Body of pancreas (tissue), 4 donors: ENCODE measurements around the gene SLC6A17. TPM values are rescaled to one million over a fixed set of nuclear protein-coding genes. Genes with fewer than 3 reads are reported as not detected.

Experiments
- ATAC-seq: fragments of 150-250 bp; one replicate; pipeline ENCODE4 v1.9.1; 2016
- DNase-seq, 4 donors: peaks; one replicate each; pipeline ENCODE4 v3.0.0-alpha.2; 2019
- H3K27ac ChIP-seq, 4 donors: fragments of 200-600 bp; sonication (generic); 1 replicate in 3 of 4; 2 replicates in 1 of 4; pipeline versions ENCODE4 v1.5.1 to v1.6.1; 2016 to 2019; ENCODE audit warnings: mild to moderate bottlenecking in 1 of 4, mixed read lengths in 1 of 4, moderate library complexity in 1 of 4
- H3K27me3 ChIP-seq, 2 donors: fragments of 200-600 bp; sonication (generic); one replicate each; pipeline ENCODE4 v1.6.0; 2016; ENCODE audit warnings: mild to moderate bottlenecking in 1 of 2
- H3K36me3 ChIP-seq, 2 donors: fragments of 200-600 bp; sonication (generic); replicated peaks in 1 of 2; 2 replicates each; pipeline ENCODE4 v1.5.1; 2016; ENCODE audit warnings: low read depth in 2 of 2; ENCODE audit not compliant: insufficient read depth in 1 of 2
- H3K4me1 ChIP-seq: fragments of 200-600 bp; sonication (generic); one replicate; pipeline ENCODE4 v1.6.0; 2016
- H3K4me3 ChIP-seq, 2 donors: fragments of 200-600 bp; sonication (generic); 1 replicate in 1 of 2; 2 replicates in 1 of 2; pipeline ENCODE4 v1.5.1; 2016 to 2019
- H3K9me3 ChIP-seq, 3 donors: fragments of 200-600 bp; sonication (generic); 1 replicate in 2 of 3; 2 replicates in 1 of 3; pipeline ENCODE4 v1.5.1; 2016
- POLR2A ChIP-seq, 3 donors: fragments of 450-650 bp; IDR thresholded peaks; one replicate each; pipeline ENCODE4 v1.6.1; 2016; ENCODE audit warnings: antibody characterized with exemption in 3 of 3, mild to moderate bottlenecking in 2 of 3
- WGBS, 2 donors: methylation state at CpG; one replicate each; pipeline ENCODE4 v1.1.5; 2017; 5-methylcytosine and 5-hydroxymethylcytosine counted together
- intact Hi-C: fragments of 100-400 bp; cut with DNase I; formaldehyde crosslinking; loops from one replicate; pipeline ENCODE4 v1.15.1; 2023
- total RNA-seq, 2 donors: library from RNA; depleted of rRNA; stranded (reverse); fragments of >200 nt; gene quantifications; one replicate each; pipeline ENCODE4 v1.1.0, GENCODE V29; 2016
- TF ChIP-seq, protein P1 (sequence below), 7 experiments: fragments of 450-650 bp in 4 of 7; fragments of 200-600 bp in 3 of 7; sonication (generic) in 3 of 7; IDR thresholded peaks; one replicate each; pipeline ENCODE4 v1.5.1; 2016 to 2019; ENCODE audit warnings: antibody characterized with exemption in 7 of 7

SLC6A17 gene
- total RNA-seq, 2 donors from 2014 or later, result 0.52 to 0.99 TPM

DNA sequence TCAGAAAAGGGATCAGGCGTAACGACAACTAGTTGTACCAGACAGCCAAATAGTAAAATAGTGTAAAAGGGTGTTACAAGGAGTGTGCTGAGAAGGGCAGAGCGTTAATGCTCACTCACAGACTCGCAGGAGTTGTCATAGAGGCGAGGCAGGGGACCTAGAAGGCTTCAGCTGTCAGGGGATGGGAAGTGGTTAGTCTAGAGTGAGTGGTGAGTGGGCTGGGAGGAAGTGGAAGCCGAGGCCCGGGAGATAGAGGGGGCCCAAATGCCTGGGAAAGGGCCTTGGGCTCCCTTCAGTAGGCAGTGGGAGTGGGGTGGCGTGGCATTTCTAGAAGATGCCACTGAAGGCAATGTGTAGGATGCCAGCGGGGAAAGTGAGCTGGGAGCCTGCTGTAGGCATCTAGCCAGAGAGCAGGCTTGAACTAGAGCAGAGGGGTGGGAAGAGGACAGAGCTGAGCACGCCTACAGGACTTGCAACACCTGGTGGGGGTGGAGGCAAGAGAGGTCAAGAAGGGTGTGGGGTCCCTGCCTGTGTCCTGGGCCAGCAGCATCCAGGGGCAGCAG, 10.3 kb downstream of the SLC6A17 start:
- H3K9me3 ChIP-seq, result no peaks in the 10 kb centered on the region
- TF ChIP-seq, protein P1, sequence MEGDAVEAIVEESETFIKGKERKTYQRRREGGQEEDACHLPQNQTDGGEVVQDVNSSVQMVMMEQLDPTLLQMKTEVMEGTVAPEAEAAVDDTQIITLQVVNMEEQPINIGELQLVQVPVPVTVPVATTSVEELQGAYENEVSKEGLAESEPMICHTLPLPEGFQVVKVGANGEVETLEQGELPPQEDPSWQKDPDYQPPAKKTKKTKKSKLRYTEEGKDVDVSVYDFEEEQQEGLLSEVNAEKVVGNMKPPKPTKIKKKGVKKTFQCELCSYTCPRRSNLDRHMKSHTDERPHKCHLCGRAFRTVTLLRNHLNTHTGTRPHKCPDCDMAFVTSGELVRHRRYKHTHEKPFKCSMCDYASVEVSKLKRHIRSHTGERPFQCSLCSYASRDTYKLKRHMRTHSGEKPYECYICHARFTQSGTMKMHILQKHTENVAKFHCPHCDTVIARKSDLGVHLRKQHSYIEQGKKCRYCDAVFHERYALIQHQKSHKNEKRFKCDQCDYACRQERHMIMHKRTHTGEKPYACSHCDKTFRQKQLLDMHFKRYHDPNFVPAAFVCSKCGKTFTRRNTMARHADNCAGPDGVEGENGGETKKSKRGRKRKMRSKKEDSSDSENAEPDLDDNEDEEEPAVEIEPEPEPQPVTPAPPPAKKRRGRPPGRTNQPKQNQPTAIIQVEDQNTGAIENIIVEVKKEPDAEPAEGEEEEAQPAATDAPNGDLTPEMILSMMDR (IDR thresholded peaks at IDR 0.05), result no peak
- no peaks in the 10 kb centered on the region for H3K4me1 ChIP-seq
- DNase-seq (no peak), ATAC-seq (no peak)
- H3K27me3 ChIP-seq, result no peaks in the 10 kb centered on the region
- intact Hi-C loops, result no loop called here
- H3K27ac ChIP-seq, result no peak overlapping the region
- H3K4me3 ChIP-seq, result no peak overlapping the region
- no peaks in the 10 kb centered on the region for H3K36me3 ChIP-seq
- WGBS, 2 donors, result 54 to 55% methylated on average over 10 of the region's 10 CpGs

DNA sequence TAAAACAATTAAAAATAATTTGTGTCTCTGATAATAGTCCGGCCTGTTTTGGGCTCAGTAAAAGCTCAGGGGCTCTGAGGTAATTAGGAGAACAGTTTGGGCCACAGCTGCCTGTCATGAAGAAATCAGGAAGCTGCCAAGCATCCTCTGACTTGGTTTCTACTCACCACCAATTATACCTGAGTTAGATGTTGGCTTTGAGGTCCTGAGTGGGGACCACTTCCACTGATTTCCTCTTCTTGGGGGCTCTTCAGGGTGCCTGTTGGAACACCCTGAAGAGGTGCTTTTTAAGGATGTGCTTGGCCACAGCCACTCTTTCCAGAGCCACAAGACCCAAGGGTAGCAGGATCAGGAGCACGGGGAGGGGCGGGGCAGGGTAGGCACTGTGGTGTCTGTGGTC, 10.9 kb downstream of the SLC6A17 start:
- whole genome bisulfite sequencing, 2 donors, result 62 to 86% methylated on average over 2 to 3 of the region's 3 CpGs
- DNase-seq (no peak), ATAC-seq (no peak)
- no peak for TF ChIP-seq POLR2A (IDR thresholded peaks at IDR 0.05)
- TF ChIP-seq, protein P1 (IDR thresholded peaks at IDR 0.05), result no peak
- H3K36me3 ChIP-seq, result no peaks in the 10 kb centered on the region
- no peaks in the 10 kb centered on the region for H3K27me3 ChIP-seq
- H3K27ac ChIP-seq, result no peak overlapping the region
- no peaks in the 10 kb centered on the region for H3K4me1 ChIP-seq
- no peaks in the 10 kb centered on the region for H3K9me3 ChIP-seq
- no peak overlapping the region for H3K4me3 ChIP-seq
- intact Hi-C loops, result no loop called here

- TF ChIP-seq, protein P1 (IDR thresholded peaks at IDR 0.05), result no peak
- no peak for TF ChIP-seq POLR2A (IDR thresholded peaks at IDR 0.05)
- 70 to 72% methylated on average over 11 of the region's 11 CpGs for WGBS, 2 donors
- DNase-seq (no peak), ATAC-seq (no peak)
- Histone ChIP-seq H3K27me3 (no peaks in the 10 kb centered on the region), H3K36me3 (no peaks in the 10 kb centered on the region), H3K9me3 (no peaks in the 10 kb centered on the region), H3K4me1 (no peaks in the 10 kb centered on the region), H3K27ac (no peak overlapping the region), H3K4me3 (no peak overlapping the region)
- intact Hi-C loops, result no loop called here
Observed at GRCh38 chr1:110161849-110162248, 11.6 kb downstream of the SLC6A17 start.

- ATAC-seq (no peak), DNase-seq (no peak)
- no peaks in the 10 kb centered on the region for H3K27me3 ChIP-seq
- H3K4me3 ChIP-seq, result no peak overlapping the region
- no peaks in the 10 kb centered on the region for H3K9me3 ChIP-seq
- no peak overlapping the region for H3K27ac ChIP-seq
- 55 to 57% methylated on average over 7 of the region's 7 CpGs for WGBS, 2 donors
- H3K36me3 ChIP-seq, result no peaks in the 10 kb centered on the region
- intact Hi-C loops, result no loop called here
- TF ChIP-seq, protein P1 (IDR thresholded peaks at IDR 0.05), result no peak
- no peak for TF ChIP-seq POLR2A (IDR thresholded peaks at IDR 0.05)
- no peaks in the 10 kb centered on the region for H3K4me1 ChIP-seq
Observed at GRCh38 chr1:110163591-110163990, 13.3 kb downstream of the SLC6A17 start.

- H3K9me3 ChIP-seq, result no peaks in the 10 kb centered on the region
- H3K4me3 ChIP-seq, result no peak overlapping the region
- intact Hi-C loops, result no loop called here
- no peaks in the 10 kb centered on the region for H3K36me3 ChIP-seq
- no peak for TF ChIP-seq POLR2A (IDR thresholded peaks at IDR 0.05)
- TF ChIP-seq, protein P1 (IDR thresholded peaks at IDR 0.05), result no peak
- H3K27me3 ChIP-seq, result no peaks in the 10 kb centered on the region
- ATAC-seq (no peak), DNase-seq (no peak)
- H3K4me1 ChIP-seq, result no peaks in the 10 kb centered on the region
- H3K27ac ChIP-seq, result no peak overlapping the region
- WGBS, 2 donors, result 50 to 65% methylated on average over 1 to 9 of the region's 10 CpGs
Observed at GRCh38 chr1:110164725-110165350, 14.5 kb downstream of the SLC6A17 start.
